Left forelimb (tissue), 1 donor: ENCODE results near the gene CCDC97.

Source experiments
- DNase-seq: peaks from one replicate; pipeline ENCODE4 v3.0.0-alpha.2; 2018; ENCODE audit warnings: low spot score

CCDC97 gene

DNA sequence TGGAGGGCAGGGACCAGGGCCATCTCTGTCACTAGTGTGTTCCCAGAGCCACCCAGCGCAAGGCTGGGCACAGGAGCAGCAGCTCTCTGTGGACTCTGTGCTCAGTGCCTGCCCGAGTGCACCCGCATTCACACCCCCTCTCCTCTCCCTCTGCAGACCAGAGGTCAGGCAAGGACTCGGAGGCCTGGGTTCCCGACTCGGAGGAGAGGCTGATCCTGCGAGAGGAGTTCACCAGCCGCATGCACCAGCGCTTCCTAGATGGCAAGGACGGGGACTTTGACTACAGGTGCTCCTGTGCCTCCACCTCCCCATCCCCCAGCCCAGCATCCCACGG is 10.2 kb downstream of the CCDC97 start:
- DNase-seq, result no peak

DNA sequence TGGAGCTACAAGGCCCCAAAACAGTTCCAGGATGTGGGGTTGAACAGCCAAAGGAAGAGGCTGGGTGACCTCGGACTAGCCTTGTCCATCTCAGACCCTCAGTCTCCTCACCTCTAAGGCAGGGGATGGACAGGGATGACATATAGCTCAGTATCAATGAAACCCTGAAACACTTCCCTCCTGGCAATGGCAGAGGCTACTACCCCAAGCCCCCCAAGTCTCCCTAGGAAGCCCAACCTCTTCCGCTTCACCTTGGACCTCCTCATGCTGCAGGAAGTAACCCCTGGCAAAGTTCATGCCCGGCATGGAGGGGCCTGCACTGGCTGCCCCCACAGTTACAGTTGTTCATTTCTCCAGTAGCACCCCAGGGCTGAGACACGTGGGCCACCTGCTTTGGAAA is 10.6 kb downstream of the CCDC97 start:
- no peak for DNase-seq

DNA sequence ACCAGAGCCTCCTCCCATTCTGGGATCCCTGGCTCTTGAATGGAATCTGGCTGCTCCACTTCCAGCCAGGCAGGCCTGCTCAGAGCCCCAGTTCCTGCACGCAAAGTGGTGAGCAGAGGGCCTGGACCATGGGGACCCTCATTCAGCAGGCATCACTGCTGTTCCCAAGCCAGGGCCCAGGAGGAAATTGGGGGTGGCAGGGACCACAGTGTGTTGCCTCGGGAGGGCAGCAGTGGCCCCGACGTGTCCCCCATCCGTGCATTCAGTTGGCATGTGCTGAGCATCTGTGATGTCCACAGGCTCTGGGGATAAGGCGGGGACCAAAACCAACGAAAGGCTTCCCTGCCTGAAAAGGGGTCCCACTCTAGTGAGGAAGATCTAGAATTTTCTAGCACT is 11.2 kb downstream of the CCDC97 start:
- DNase-seq, result no peak

DNA sequence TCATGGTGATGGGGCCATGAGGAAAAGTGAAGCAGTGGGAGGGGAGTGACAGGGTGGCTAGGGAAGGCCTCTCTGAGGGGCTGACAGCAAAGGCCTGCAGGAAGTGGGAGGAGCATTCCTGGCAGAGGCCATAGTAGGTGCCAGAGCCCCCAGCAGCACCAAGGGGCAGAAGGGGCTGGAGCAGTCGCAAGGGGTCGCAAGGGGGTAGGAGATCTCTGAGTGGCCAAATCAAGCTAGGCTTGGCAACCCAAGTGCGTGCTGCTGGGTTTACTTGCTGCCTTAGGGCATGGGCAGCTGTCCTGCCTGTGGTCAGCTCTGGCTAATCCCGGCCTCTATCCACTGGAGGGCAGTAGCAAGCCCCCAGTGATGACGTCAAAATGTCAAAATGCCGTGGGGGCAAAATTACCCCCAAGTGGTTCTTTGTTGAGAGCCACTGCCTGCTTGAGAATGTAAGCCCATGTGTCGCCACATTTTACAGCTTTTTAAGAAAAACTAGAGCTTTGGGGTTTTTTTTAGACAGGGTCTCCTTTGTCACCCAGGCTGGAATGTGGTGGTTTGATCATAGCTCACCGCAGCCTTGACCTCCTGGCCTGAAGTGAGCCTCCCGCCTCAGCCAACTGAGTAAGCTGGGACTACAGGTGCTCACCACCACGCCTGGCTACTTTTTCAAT is 11.8 kb downstream of the CCDC97 start:
- no peak for DNase-seq

DNA sequence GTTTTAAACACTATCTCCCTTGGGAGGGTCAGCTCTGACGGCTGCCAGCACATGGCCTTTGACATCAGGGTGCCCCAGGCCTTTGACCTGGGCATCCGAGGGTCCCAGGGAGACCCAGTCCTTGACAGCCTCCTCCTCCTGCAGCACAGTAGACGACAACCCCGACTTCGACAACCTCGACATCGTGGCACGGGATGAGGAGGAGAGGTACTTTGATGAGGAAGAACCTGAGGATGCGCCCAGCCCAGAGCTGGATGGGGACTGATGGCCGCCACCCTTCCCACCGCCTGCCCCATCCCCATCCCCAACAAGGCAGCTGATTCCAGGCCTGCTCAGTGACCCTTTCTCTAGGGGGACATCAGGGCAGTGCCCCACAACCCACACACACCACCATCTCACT is 12.5 kb downstream of the CCDC97 start:
- DNase-seq, result no peak

DNA sequence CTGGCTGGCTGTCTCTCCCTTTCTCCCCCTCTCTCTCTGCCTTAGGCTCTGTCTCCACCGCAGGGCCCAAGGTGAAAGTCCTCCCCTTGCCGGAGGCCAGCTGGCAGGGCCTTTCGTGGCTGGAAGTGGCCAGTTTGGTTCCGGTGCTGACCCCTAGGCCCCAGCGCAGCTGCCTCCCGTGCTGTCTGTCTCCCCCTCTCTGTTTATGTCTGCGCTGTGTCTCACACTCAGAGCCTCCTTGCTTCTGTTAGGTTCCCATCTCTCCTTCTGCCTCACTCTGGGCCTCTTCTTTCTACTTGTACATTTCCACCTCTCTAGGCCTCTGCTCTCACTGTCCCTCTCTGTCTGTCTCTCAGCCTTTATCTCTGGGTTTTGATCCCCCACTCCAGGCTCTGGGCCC is 13.1 kb downstream of the CCDC97 start:
- DNase-seq, result no peak

DNA sequence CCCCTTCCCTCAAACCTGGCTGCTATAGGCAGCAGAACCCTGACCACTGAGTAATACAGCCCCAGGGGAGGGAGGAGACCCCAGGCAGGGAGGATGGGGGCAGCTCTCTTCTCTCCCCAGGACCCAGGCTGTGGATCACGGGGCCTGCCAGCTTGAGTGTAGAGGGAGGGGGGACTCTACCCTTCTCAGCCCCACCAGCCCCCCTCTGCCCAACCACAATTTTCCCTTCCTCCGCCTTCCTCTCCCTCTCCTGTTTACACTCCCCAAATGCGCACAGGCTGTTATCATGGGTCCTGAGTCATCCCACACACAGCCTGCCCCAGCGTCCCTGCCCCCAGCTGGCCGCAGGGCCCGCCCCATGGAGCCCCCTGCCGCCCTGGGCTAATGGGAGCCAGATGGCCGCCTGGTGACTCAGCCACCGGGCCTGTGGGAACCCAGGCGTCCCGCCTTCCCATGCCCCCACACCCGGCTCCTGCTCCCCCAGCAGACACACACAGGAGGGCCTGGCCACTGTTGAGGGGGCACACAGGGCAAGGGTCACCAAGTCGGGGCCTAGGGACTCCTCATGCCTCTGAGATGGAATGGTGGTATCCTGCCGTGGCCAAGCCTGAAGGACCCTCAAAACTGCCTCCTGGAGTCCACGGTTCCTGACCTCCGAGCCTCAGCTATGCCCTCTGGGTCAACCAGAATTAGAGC is 13.6 kb downstream of the CCDC97 start:
- DNase-seq, result no peak

DNA sequence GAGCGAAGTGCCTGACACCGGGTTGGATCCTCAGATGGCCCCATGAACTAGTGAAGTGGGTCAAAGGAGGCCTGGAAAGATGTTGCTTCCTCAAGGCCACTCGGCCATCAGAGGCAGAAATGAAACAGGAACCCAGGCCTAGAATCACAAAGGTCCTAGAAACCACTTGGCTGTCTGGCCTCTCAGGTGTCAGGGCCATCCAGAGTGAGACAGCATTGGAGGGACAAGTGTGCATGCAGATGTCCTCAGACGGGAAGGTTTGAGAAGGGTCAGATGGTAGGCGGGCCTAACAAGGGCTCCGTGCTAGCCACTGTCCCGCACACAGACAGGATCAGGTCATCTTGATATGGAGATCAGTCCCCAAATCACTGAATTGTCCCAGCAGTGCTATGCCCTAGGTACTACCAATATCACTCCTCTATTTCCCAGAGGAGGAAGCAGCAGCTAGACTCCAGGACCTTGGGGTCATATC is 14.3 kb downstream of the CCDC97 start:
- DNase-seq, result no peak

DNA sequence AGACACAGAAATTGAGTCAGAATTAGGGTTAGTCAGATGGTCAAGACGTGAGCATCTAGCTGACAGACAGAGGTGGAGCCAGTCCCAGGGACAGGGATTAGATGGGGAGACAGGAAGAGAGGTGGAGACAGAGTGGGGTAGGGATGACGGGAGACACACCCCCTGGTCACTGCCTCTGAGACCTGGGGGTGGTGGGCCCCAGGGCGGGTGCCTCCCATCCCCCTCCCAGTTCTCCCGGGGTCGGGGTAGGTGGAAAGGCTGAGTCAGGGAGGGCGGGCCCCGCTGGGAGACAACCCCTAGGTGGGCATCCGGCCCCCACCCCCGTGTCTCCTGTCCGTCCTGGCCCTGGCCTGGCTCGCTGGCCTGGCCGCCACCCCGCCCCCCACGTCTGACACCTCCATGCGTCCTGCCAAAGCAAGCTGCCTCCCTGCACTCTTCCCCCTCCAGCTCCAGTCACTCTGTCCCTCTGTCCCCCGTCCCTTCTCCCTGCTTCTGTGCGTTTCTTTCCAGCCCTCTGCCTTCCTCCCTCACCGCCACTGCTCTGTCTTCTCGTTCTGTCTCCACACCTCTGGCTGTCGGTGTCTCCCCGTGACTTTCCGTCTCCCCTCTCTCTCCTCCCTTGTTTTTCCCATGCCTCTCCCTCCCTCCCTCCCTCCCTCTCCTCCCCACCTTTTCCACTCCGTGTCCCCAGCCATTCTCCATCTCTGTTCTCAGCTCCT is 15.1 kb downstream of the CCDC97 start:
- DNase-seq, result no peak

DNA sequence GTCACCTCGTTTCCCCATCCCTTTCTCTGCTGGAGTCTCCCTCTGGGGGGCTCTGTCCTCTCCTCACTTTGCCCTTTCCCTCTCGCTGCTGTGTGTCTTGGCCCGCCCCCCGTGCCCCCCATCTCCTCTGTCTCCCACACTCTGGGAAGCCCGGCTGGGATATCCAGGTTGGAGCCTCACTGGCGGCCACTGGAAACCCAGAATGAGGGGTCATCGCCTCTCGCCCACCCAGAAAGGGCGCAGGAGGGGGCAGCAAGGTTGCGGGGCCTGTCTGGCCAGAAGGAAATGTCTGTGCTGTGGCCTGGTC is 15.6 kb downstream of the CCDC97 start:
- DNase-seq, result no peak

DNA sequence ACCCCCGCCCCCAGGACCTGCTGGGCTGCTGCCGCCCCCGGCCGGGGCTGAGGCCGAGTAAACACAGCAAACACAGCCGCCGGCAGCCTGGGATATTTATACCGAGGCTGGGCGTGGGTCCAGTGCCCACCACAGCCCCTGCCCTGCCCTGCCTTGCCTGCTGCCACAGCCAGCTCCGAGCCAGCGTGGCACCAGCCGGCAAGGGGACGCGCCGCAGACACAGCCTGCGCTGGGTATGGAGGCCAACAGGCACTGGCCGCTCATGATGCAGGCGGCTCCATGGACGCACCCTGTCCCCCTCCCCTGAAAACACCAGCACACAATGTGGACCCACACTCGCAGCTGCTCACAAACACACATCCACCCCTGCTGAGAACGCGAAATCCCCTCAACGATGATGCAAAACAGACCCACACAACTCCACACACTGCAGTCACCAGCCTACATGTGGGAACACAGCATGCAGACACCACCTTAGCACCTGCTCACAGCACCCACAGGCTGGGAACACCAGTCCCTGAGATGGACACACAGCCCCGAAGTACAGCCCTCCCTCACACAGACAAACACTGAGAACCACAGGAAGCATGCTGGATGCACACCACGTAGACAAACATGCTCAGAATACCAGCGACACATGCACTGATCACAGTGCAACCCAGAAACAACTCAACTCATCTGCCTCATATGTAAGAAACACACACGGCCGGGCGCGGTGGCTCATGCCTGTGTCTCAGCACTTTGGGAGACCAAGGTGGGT is 16.2 kb downstream of the CCDC97 start:
- no peak for DNase-seq

DNA sequence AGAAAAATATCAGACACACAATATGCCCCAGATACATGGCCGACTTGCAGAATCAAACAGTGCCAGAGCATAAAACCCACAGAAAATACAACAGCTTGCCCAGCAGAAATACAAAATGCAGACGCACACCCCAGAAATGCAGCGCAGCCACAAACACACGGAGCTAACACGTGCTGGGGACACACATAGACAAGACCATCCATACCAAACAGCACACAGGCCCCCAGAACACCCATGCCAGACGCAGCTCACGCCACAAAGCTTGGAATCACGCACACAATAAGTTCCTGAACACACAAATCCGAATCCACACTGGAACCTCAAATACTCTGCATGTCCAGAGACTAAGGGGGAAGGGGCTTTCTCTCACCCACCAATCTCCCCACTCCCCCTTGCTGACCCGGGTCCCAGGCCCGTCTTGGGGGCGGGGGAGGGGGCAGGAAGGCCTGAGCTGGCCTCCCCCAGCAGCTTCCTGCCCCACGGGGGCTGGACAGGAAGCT is 17.2 kb downstream of the CCDC97 start:
- no peak for DNase-seq

DNA sequence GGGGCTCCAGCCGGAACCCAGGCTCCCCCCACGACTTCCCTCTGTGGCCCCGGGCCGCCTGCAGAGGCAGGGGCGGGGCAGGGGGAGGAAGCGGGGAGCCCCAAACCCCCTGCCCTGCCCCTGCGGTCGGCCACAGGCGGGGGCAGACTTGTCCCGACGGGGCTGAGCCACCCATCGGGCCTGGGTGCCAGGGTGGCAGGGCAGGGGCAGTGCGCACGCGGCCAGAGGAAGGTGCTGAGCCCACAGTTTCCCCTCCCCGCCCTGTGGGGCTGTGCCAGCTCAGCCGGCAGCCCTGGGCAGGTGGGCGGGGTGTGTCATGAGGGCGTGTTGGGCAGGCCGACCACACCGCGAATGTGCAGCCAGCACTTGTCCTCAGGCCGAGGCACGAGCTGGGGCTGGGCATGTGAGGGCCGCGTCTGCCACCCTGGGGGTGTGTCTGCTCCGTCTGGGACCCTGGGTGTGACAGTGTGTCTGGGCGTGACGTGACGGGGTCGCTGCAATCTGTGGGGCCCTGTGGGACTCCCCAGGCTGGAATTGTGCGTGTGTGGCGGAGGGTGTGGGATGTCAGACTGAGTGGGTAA is 17.7 kb downstream of the CCDC97 start:
- no peak for DNase-seq

DNA sequence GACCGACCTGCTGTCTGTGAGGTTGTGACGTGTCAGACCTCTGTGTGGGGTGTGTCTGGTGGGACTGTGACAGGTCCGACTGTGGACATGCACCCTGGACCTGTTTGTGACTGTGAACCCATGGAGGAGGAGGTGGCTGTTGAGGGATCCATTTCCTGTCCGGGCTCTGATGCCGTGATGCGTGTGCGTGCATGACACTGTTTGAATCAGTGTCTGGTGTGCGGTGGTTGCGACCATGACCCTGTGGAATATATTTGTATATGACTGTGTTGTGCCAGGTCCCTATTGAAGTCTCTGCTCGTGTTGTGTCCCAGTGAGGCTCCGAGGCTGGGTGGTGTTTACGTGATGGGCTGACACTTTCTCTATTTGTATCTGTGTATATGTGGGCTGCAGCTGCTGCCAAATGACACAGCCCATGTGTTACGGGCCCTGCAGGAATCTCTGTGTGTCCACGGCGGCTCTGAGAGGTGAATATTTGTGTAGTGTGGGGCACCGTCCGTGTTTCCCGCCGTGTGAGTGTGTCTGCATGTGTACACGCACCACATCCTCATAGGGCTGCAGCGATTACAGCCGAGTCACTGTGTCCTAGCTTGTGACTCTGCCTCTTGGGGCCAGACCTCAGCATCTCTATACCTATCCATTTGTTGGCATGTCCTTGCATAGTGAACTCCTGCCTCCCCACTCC is 18.3 kb downstream of the CCDC97 start:
- DNase-seq, result no peak

DNA sequence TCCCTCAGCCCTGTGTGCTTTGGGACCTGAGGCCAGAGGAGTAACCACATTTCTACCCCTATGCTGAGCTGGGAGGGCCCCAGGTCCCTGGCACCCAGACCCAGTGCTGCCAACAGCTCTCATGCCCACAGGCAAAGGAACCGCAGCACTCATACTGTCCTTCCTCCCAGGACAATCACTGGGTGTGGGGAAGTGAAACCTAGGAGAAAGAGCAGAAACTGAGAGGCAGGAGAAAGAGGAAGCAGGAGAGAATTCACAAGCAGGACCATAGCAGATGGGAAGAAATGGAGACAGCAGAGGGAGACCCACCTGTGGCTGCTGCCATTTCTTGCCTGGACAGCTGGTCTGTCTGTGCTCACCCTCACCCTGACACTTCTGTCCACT is 18.9 kb downstream of the CCDC97 start:
- no peak for DNase-seq

DNA sequence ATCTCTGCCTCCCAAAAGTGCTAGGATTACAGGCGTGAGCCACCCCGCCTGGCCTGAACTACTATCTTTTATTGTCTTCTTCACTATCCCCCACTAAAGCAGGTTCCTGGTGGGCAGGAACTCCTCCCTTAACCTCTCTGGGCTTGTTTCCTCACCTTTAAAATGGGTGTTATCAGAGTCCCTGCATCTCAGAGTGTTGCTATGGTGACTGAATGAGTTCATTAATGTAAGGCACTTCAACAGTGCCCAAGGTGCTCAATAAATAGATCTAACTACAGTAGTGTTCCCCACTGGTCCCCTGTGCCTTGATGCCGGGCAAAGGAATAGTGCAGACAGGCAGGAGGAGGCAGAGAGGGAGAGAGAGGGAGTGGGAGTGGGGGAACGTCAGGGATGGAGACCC is 20.5 kb downstream of the CCDC97 start:
- no peak for DNase-seq

DNA sequence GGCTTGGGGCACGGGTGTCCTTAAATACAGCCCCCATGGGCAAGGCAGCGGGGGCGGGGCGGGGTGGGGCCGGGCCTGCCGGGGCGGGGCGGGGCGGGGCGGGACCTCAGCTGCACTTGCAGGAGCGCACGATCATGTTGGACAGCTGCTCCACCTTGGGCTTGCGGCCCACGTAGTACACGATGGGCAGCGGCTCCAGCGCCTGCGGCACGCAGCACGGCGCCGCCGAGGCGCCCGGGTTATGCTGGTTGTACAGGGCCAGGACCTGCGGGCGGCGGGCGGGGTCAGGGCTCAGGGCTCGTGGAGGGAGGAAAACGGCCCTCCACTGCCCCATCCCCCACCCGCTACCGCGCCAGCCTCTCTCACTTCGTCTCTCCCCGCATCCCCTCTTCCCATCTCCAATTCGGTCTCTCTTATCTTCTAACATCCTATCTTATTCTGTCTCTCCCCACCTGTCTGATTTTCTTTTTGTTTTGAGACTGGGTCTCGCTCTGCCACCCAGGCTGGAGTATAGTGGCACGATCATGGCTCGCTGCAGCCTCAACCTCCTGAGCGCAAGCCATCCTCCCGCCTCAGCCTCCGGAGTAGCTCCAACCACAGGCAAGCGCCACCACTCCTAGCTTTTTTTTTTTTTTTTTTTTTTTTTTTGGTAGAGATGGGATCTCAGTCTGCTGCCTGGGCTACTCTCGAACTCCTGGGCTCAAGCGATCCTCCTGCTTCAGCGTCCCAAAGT is 21.1 kb downstream of the CCDC97 start:
- DNase-seq, result no peak

DNA sequence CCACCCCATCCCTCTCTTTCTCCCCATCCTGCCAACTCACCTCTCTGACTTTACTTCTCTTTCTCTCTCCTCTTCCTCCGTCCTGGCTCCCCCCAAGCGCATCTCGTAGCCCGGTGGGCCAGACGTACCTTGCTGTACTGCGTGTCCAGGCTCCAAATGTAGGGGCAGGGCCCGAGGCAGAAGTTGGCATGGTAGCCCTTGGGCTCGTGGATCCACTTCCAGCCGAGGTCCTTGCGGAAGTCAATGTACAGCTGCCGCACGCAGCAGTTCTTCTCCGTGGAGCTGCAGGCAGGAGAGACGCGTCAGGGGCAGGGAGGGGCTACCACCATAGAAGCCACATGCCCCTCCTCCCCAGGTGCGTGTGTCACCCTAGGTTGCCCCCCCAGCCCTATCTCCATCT is 22.0 kb downstream of the CCDC97 start:
- no peak for DNase-seq

DNA sequence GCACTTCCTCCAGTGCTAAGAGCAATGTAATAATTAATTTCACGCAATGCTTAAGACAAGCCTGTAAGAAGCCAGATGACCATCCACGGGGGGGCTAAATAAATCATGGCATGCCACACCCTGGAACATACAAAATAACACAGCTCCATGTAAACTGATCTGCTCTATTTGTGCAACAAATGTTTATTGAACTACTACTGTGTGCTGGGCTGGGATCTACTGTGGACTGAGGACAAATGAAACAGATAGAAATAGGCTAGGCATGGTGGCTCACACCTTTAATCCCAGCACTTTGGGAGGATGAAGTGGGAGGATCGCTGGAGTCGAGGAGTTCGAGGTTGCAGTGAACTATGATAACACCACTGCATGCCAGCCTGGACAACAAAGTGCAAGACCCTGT is 22.5 kb downstream of the CCDC97 start:
- DNase-seq, result no peak

DNA sequence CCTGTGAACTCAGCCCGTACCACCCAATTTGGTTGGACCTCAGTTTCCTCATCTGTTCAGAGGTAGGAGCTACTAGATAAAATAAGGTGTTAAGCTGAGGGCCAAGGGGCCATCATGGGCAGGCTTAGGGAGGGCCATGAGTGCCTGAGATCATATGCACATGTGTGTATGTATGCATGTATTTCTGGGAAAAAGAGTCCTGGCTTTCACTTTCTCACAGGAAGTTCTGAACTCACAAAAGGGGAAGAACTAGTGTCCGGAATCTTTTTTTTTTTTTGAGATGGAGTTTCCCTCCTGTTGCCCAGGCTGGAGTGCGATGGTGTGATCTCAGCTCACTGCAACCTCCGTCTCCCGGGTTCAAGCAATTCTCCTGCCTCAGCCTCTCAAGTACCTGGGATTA is 24.8 kb downstream of the CCDC97 start:
- DNase-seq, result no peak

DNA sequence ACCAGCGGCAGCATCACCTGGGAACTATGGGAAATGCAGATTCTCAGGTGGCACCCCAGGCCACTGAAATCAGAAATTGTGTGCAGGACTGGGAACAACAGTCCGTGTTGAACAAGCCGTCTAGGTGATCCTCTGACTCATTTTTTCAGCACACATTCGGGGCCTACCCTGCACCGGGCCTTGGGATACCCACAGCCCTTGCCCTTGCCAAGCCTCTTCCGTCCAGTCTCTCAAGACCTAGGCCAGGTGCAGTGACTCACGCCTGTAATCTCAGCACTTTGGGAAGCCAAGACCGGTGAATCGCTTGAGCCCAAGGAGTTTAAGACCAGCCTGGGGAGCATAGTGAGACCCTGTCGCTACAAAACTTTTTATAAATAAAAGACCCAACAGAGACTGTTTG is 25.5 kb downstream of the CCDC97 start:
- no peak for DNase-seq
